H4 (cell line): ENCODE data around the gene SBSN. TPM values are rescaled to one million over a fixed set of nuclear protein-coding genes. Genes with fewer than 3 reads are reported as not detected.

Experiments used
- DNase-seq: peaks from one replicate; pipeline ENCODE4 v3.0.0-alpha.2; 2015; ENCODE audit warnings: low spot score
- total RNA-seq: library from RNA; depleted of rRNA; stranded (reverse); fragments of >200 nt; shearing (Covaris generic); gene quantifications from 2 replicates; pipeline ENCODE4 v1.2.3, GENCODE V29; 2014

SBSN gene
- total RNA-seq, 1 experiment from 2014 or later, result 0.45 TPM

DNA sequence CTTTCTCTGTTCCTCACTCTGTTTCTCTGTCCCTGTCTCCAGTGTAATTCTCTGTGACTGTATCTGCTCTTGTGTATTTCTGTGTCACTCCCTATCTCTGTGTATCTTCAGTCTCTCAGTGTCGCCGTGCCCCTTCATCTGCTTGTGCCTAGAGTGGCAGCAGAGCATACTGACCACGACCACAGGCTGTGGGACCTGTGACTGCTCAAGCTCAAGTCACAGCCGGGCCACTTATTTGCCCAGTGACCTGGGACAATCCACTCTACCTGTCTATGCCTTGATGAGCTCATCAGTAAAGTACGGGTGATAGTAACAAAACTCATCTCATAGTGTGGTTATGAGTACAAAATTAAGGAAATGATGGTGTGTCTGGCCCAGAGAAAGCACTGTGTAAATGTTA lies 26.0 kb upstream of the SBSN start:
- DNase-seq, result no peak

DNA sequence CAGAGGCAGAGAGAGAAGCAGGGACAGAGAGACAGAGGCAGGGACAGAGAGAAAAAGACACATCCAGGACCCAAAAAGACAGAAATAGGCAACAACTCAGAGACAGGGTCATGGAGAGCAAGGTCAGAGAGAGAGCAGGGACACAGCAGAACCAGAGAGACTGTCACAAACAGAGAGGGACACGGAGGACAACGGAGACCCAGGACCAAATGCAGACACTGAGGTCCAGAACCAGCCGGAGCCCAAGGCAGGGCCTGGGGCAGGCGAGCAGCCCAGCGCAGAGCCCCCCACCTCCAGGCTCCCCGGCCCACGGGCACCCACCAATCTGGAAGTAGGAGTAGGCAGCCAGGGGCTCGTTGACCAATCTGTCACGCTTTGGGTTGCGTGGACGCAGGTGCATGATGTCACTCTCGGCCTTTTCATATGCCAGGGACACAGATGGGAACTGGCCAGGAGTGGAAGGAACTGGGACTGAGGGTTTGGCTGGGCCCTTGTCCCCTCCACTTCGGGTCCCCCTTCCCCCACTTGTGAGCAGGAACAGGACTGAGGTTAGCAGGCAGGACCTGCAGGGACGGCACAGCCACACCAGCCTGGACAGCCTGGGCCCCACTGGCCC lies 25.4 kb upstream of the SBSN start:
- DNase-seq, result no peak

DNA sequence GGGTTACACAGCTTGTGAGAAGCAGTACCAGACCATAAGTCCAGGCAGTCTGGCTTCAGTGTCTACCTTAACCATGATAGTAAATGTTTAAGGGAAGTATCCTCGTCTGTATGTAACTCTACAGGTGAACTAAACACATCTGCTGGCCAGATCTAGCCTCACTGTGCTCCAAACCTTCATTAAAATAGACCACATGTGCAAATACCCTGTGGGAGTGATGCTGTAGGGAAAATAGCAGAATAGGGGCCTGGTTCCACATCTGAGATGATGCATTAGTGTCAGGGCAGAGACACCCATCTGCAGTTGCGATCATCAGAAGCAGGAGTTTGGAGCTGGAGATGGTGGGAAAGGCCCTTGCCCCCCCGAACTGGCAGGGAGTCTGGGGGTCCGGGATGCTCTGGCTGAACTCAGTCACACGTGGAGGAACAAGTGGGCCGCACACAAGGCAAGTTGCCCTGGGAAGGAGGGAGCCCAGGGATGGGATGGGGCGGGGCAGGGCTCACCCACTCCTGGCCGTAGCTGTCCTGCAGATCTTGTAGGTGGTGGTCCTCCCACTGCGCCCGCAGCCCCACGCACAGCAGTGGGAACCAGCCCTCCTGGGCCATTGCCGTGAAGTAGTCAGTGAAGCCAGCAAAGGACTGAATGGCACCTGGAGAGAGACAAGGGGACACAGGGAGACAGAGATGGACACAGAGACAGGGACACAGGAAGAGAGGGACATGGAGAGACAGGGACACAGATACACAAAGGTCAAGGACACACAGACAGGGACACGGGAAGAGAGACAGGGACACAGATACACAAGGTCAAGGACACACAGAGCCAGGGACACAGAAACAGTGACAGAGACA lies 24.6 kb upstream of the SBSN start:
- DNase-seq, result no peak

DNA sequence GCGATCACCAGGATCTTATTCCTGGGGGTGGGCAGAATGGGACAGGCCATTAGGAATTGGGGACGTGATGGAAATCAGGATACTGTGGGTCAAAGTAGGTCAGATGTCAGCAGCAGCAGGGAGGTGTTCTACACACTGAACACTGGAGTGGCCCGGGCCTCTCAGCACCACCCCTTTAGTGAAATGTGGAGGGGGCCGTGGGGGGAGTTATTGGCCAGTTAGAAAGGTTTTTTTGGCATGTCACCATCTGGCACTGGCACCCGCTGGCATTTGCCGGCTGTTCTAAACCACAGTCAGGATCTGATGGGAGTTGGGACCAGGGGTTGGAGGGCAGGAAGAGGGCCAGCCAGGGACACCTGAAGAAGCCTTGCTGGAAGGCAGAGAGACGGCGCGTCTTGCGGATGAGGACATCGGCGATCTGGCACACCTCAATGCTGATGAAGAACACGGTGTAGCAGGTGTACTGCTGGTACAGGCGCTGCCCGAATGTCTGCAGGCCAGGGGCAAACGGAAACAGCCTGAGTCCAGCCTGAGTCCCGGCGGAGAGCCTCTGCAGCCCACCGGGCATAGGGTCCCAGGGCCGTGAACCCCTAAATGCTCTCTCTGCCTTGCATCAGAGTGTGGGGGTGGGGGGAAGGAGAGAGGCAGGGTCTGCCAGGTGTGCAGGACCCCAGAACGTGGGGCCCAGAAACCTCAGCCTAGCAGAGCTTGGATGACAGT lies 23.1 kb upstream of the SBSN start:
- no peak for DNase-seq

DNA sequence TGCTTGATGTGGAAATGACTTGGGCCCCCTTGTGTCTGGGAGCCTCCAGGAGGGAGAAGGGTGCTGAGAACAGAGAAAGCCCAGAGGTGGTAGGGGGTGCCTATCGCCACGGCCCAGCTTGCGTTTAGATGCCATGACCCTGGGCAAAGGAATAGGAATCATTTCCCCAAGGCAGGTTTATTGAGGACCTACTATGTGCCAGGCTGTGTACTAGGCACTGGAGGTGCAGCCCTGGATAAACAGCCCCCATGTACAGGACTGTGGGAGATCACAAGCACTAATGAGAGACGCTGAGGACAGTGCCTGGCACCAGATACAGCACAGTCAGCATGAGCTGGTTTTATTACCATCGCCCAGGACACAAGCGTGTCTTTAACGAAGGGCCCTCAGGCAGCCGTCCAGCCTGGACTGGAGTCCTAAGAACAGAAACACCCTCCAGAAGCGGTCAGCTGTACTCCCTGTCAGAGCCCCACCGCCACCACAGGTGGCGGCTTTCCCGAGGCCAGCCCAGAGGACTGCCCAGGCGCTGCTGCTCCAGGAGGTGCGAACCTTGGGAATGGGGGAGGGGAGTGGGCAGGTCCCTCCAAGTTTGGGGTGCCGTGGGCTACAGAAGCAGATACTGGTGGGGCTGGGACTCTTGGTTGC lies 21.9 kb upstream of the SBSN start:
- DNase-seq, result no peak

DNA sequence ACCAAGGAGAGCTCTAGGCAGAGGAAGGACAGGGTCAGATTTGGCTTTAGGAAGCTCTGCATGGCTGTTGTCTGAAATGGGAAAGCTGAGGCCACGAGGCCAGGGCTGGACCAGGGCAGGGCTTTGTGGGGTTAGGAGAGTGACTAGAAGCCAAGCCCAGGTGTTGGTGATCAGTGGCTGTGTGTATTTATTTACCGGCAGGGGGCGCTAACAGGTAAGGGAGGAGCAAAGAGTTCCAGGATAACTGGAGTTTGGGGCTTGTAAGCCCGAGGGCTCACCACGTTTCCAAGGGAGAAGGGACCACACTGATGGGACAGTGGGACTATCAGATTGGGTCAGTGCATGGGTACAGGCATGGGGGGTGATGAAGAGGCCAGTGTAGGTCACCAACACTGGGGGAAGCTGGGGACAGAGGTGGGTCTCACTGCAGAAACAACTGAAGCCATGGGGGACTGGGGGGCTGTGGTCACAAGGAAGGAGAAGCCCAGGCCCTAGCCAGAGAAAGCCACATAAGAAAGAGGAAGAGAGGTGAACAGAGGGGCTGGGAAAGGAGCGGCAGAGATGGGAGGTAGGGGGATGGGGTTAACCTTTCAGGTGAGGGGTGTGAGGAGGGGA lies 21.2 kb upstream of the SBSN start:
- peak; percentile 84 for DNase-seq

DNA sequence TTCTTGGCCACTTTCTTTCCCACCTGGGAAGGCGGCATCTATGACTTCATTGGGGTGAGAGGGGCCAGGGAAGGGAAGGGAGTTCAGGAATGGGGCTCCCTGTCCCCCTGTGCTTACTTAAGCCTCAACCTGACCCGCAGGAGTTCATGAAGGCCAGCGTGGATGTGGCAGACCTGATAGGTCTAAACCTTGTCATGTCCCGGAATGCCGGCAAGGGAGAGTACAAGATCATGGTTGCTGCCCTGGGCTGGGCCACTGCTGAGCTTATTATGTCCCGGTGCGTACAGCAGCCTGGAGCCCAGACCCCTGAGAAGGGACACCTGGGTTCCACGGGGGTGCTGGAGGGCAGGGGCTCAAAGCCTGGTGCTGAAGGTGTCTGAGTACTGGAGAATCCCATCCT lies 18.4 kb upstream of the SBSN start:
- DNase-seq, result no peak

DNA sequence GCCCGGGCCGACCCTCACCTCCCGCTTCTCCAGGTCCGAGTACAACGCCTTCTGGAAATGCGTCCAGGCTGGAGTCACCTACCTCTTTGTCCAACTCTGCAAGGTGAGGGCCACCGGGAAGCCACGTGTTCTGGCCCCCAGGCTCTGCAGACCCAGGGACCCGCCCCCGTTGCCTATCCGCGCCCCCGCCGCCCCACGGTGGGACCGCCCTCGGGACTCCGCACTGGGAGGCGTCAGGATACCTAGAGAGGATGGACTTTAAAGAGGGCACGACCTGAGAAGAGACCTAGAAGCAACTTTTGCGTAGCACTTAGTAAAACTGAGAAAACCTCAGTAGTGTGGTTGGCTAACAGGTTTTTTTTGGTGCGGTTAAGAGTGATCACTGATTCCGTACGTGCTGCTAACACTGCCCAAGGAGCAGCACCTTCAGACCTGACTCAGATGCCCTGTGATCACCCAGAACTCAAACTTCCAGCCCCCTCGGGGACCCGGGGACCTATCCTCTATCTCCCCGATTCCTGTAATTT lies 17.8 kb upstream of the SBSN start:
- no peak for DNase-seq

DNA sequence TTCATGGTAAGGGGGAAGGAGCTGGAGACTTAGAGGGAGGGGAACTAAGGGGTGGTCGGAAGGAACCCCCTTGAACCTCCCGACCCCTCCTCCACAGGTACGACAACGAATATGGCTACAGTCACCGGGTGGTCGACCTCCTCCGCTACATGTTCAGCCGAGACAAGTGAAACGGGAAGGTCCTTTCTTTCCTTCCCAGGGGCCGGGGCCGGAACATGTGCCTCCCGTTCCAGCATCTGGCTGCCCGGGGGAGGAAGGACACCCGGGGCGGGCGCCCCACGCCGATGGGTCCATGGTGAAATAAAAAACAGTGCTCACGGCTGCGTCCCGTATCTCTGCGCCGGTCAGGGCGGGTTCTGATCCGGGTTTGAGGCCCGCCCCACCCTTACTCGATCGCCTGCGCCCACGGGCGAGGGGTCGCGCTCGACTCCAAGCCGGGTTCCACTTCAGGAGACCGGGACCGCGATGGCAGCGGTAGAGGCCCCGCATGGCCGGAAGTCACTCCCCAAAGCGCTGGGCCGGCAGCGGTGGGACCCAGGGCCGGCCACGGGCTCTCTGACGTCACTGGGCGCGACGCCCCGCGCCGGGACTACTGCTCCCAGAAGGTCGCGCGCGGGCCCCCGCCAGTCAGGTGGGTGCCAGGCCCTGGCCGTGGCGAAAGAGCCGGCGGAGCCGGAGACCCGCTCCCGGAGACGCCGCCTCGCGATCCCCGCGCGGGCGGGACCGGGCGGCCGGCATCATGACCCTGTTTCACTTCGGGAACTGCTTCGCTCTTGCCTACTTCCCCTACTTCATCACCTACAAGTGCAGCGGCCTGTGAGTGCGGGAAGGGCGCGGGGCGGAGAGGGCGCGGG lies 17.1 kb upstream of the SBSN start, which contains the start of gene TMEM147:
TSS of gene TMEM147 (plus strand) at position 626 of the 854 bp plus-strand sequence. CDS start at position 740, 114 bp downstream.
- DNase-seq, result peak; percentile 93

DNA sequence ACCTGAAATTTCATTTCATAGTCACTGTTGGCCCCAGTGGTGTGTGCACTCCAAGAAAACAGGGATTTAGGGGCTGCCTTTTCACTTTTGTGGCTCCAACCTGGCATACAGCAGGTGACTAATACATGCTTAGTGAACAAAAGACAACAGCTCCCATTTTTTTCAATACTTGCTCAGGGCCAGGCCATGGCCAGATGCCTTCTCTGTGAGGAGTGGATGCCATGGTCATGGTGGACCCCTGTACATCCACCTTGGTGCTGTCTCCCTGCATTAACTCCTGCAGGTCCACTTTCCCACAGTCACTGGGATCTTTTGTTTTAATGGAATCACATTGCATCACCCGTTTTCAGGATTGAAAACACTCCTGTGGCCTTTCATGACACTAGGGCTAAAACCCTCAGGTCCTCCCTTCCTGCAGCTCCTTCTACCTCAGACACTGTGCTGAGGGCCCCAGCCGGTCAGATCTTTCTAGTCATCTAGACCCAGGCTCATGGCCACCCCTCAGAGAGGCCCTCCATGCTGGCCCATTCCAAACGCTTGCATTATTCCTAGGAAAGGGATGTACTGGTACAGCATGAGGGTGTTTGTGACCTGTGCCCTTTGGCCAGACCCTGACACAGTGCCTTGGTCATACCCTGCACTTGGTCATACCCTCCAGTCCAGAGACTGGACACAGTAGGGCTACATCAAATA lies 16.1 kb upstream of the SBSN start:
- DNase-seq, result no peak

DNA sequence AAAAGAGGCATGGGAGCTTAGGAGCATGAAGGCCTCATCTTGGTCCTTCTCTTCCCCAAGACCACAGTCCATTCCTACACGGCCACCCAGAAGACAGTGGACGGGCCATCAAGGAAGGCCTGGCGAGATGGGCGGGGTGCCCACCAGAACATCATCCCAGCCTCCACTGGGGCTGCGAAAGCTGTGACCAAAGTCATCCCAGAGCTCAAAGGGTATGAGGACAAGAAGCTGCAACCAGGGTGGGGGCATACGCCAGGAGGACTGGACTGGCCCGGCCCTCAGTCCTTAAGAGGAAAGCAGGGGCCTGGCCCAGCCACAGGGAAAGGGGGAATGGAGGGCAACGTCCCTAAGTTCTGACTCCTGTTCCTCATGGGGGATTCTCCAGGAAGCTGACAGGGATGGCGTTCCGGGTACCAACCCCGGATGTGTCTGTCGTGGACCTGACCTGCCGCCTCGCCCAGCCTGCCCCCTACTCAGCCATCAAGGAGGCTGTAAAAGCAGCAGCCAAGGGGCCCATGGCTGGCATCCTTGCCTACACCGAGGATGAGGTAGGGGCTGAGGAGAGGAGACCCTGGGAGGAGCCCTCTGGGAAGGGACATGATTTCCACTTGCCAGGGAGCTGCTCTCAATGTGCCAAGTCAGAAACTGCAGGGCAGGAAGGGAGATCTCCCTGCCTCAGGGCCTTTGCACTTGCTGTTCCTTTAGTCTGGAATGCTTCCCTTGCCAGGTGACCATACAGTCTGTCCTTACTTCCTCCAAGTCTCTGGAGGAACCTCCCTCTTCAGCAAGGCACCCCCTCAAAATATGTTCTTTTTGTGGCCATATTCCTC lies 15.4 kb upstream of the SBSN start:
- DNase-seq, result no peak

DNA sequence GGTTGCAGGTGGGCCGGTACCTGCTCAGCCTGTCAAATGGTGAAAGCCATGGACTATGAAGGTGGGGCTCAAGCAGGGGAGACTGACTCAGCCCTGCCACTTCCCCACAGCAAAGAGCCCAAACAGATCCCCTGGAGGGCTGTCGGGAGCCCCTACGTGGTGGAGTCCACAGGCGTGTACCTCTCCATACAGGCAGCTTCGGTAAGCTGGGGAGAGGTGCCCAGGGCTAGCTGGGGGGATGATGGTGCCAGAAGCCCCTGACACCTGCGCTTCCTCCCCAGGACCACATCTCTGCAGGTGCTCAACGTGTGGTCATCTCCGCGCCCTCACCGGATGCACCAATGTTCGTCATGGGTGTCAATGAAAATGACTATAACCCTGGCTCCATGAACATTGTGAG lies 14.1 kb upstream of the SBSN start:
- DNase-seq, result no peak

DNA sequence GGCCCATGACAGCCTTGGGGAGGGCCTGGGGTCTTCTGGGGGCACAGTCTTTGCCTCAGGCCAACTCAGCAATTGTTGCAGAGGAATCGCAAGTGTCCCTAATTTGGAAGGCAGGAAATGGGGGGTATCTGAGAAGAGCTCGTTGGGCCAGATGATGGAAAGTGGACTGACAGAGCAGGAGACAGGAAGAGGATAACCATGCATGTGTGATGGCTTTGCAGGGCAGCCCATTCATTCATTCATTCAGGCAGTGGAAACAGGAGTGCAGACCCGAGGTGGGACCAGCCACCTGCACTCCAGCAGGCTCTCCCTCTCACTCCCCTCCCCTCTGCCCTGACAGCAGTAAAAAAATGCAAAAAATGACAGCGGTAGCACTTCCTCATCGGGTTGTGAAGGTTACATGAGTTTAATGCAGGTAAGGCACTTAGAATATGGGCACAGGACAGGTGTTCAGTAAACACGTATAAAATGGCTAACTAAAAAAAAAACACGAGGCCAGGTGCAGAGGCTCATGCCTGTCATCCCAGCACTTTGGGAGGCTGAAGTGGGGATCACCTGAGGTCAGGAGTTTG lies 12.3 kb upstream of the SBSN start:
- DNase-seq, result no peak

DNA sequence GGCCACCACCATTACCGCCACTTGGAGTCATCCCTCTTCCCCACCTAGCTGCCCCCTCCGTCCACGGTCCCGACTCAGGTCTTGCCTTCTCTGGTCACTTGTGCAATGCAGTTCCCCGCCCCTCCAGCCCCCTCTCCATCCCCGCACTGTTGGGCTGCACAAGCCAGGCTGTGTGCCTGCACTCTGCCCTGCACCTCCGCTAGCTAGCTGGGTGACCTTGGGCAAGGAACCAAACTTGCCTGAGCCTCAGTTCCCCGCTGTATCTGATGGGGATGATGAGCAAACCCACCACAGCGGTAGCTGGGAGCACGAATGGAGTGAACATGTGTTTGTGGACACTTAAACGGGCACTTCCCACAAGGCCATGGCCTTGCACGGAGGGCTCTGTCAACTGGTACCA lies 11.7 kb upstream of the SBSN start:
- DNase-seq, result no peak

DNA sequence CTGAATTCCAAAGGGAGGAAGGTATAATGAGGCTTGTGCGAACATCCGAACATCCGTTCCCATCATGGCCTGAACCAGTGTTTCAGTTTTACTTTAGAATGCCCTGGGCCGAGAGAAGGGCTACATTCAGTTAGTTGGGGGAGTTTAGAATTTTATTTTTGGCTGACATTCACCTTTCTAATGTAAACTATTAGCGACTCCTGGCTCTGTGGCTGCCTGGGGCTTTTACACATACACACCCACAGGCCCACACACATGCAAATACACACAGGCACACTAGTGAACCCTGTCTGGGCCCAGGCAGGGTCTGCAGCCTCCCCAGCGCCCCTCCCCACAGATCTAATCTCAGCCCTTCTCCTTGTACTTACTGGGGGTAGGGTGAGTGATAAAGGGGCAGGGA lies 11.2 kb upstream of the SBSN start:
- DNase-seq, result no peak

DNA sequence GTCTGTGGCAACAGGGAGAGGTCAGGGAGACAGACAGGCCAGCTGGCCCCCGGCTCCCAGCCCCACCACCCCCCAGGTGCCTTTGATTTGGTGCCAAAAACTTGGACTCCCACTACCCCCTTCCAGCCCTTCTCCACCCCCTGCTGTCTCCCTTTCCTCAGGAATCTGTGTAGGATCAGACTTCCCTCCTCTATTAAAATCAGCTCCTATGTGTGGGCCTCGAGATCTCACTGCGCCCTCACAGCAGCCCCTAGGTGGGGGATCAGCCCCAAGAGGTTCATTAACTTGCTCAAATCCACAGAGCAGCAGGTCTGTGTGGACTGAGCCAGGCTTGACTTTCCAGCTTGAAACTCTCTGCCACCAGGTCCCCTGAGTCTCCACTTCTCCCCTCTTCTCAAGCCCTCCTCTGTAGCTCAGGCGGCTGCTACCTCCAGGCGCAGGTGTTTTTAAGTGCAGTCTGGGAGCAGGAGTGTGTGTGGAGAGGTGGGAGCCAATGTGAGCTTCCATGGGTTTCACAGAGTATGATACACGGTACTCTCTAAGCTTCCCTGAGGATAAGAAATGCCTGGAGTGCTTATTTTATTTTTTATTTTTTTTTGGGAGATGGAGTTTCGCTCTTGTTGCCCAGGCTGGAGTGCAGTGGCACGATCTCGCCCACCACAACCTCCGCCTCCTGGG lies 6.8 kb upstream of the SBSN start:
- no peak for DNase-seq

DNA sequence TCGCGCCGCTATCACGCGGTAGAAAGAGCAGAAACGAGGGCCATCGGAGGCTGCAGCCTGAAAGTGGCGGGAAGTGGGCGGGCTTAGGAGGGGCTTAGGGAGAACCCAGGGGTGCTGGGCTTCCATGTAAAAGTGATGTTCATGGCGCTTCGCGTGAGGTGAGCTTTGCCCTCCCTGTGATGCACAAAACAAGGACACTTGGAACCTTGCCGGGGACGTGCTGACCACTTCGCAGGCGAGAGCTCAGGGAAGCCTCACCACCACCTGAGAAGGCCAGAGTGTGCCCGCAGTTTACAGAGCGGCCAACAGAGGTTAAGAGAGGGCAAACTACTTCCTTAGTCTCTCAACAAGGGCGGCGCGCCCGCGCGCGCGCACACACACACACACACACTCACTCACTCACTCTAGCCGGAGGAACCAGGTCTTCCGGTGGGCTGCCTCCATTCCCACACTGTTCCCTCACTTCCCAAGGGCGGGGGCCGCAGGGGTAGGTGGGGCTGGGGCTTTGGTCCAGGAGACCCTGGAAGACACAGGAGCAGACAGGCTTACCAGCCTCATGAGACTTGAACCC lies 5.8 kb upstream of the SBSN start:
- DNase-seq, result no peak
